Liver (tissue), 9 donors: ENCODE data around the gene SCNN1B. TPM values are rescaled to one million over a fixed set of nuclear protein-coding genes. Genes with fewer than 3 reads are reported as not detected.

ENCODE experiments used
- DNase-seq: peaks from one replicate; pipeline ENCODE4 v3.0.0-alpha.2; 2017; ENCODE audit warnings: low spot score
- H3K27ac ChIP-seq, 2 donors: one replicate each; pipeline ENCODE4 v1.7.0; 2013; ENCODE audit warnings: inconsistent platforms in 2 of 2, low read length in 2 of 2, control low read depth in 1 of 2, low read depth in 1 of 2, mild to moderate bottlenecking in 1 of 2
- H3K27me3 ChIP-seq, 4 donors: one replicate each; pipeline versions ENCODE4 v1.6.1 to v1.7.0; 2013; ENCODE audit warnings: low read length in 3 of 4, inconsistent platforms in 1 of 4, mild to moderate bottlenecking in 1 of 4, moderate library complexity in 1 of 4; ENCODE audit not compliant: control insufficient read depth in 4 of 4, insufficient read depth in 4 of 4
- H3K36me3 ChIP-seq, 4 donors: one replicate each; pipeline versions ENCODE4 v1.6.1 to v1.7.0; 2013; ENCODE audit warnings: low read length in 3 of 4, mild to moderate bottlenecking in 3 of 4, low read depth in 1 of 4, moderate library complexity in 1 of 4; ENCODE audit not compliant: control insufficient read depth in 4 of 4, insufficient read depth in 3 of 4
- H3K4me1 ChIP-seq, 4 donors: one replicate each; pipeline versions ENCODE4 v1.6.1 to v1.7.0; 2013; ENCODE audit warnings: low read length in 3 of 4, mild to moderate bottlenecking in 3 of 4, moderate library complexity in 1 of 4; ENCODE audit not compliant: control insufficient read depth in 4 of 4, insufficient read depth in 4 of 4
- H3K4me3 ChIP-seq, 3 donors: one replicate each; pipeline versions ENCODE4 v1.6.1 to v1.7.0; 2013; ENCODE audit warnings: low read length in 3 of 3, control low read depth in 1 of 3, low read depth in 1 of 3, mild to moderate bottlenecking in 1 of 3
- H3K9ac ChIP-seq, 2 donors: one replicate each; pipeline ENCODE4 v1.7.0; 2013; ENCODE audit warnings: low read length in 2 of 2, mild to moderate bottlenecking in 2 of 2, moderate library complexity in 2 of 2, control low read depth in 1 of 2, low read depth in 1 of 2
- H3K9me3 ChIP-seq, 4 donors: one replicate each; pipeline versions ENCODE4 v1.6.1 to v1.7.0; 2013; ENCODE audit warnings: low read length in 3 of 4; ENCODE audit not compliant: control insufficient read depth in 4 of 4
- EGR1 ChIP-seq, 2 donors: IDR thresholded peaks; 2 replicates each; pipeline ENCODE4 v1.6.1; 2016 to 2018; ENCODE audit warnings: antibody characterized with exemption in 2 of 2, low read depth in 2 of 2
- FOXA2 ChIP-seq: IDR thresholded peaks from 2 replicates; pipeline ENCODE4 v1.6.1; 2016; ENCODE audit warnings: antibody characterized with exemption
- GABPA ChIP-seq, 2 donors: IDR thresholded peaks in 1 of 2; conservative IDR thresholded peaks in 1 of 2; 2 replicates each; pipeline ENCODE4 v1.6.1; 2016; ENCODE audit warnings: antibody characterized with exemption in 2 of 2, mild to moderate bottlenecking in 1 of 2, moderate library complexity in 1 of 2
- HNF4A ChIP-seq, 2 donors: conservative IDR thresholded peaks; 2 replicates each; pipeline ENCODE4 v1.6.1; 2016; ENCODE audit warnings: antibody characterized with exemption in 2 of 2, mild to moderate bottlenecking in 2 of 2
- HNF4G ChIP-seq: IDR thresholded peaks from 2 replicates; pipeline ENCODE4 v1.6.1; 2016; ENCODE audit warnings: antibody characterized with exemption
- JUND ChIP-seq, 2 donors: IDR thresholded peaks; 2 replicates each; pipeline ENCODE4 v1.6.1; 2016; ENCODE audit warnings: antibody characterized with exemption in 2 of 2
- NR2F2 ChIP-seq: IDR thresholded peaks from 2 replicates; pipeline ENCODE4 v1.6.1; 2016; ENCODE audit warnings: antibody characterized with exemption
- RXRA ChIP-seq, 2 donors: IDR thresholded peaks; 2 replicates each; pipeline ENCODE4 v1.6.1; 2017 to 2018; ENCODE audit warnings: antibody characterized with exemption in 2 of 2, mild to moderate bottlenecking in 1 of 2
- SP1 ChIP-seq: IDR thresholded peaks from 2 replicates; pipeline ENCODE4 v1.6.1; 2018; ENCODE audit warnings: antibody characterized with exemption, mild to moderate bottlenecking
- TAF1 ChIP-seq: conservative IDR thresholded peaks from 2 replicates; pipeline ENCODE4 v1.6.1; 2016; ENCODE audit warnings: antibody characterized with exemption, mild to moderate bottlenecking
- YY1 ChIP-seq: IDR thresholded peaks from 2 replicates; pipeline ENCODE4 v1.6.1; 2016; ENCODE audit warnings: antibody characterized with exemption, mild to moderate bottlenecking
- WGBS: extraction: QIAGEN DNeasy Blood & Tissue Kit; methylation state at CpG from one replicate; pipeline ENCODE4 v1.1.7; 2013; 5-methylcytosine and 5-hydroxymethylcytosine counted together
- polyA plus RNA-seq, 2 donors: library from polyadenylated mRNA; stranded (reverse) in 1 of 2; unstranded in 1 of 2; fragments of 200-250 nt in 1 of 2; fragments of >200 nt in 1 of 2; fragmentation: Nextera tagmentation in 1 of 2; extraction: Ambion mirVana in 1 of 2; gene quantifications; one replicate each; pipeline versions ENCODE4 v1.2.1 to v1.2.3, GENCODE V29; 2013 to 2015
- total RNA-seq, 2 donors: library from RNA; depleted of rRNA; stranded (reverse); fragments of >200 nt; gene quantifications; one replicate each; pipeline ENCODE4 v1.2.3, GENCODE V29; 2014
- TF ChIP-seq, protein P1 (sequence below): IDR thresholded peaks from 2 replicates; pipeline ENCODE4 v1.6.1; 2016; ENCODE audit warnings: antibody characterized with exemption, mild to moderate bottlenecking
- TF ChIP-seq, protein P2 (sequence below): IDR thresholded peaks from 2 replicates; pipeline ENCODE4 v1.6.1; 2016; ENCODE audit warnings: antibody characterized with exemption
- TF ChIP-seq, protein P3 (sequence below): IDR thresholded peaks from 2 replicates; pipeline ENCODE4 v1.6.1; 2016; ENCODE audit warnings: antibody characterized with exemption
- TF ChIP-seq, protein P4 (sequence below): IDR thresholded peaks from 2 replicates; pipeline ENCODE4 v1.6.1; 2016; ENCODE audit warnings: antibody characterized with exemption
- donor health status: healthy.
- donor health status: healthy.
- donor health status: healthy.
- donor health status: healthy.
- donor health status: healthy.

SCNN1B gene
- total and polyA plus RNA-seq, 4 donors = 0.08 to 0.17 (median 0.14) TPM; not detected in 1

DNA sequence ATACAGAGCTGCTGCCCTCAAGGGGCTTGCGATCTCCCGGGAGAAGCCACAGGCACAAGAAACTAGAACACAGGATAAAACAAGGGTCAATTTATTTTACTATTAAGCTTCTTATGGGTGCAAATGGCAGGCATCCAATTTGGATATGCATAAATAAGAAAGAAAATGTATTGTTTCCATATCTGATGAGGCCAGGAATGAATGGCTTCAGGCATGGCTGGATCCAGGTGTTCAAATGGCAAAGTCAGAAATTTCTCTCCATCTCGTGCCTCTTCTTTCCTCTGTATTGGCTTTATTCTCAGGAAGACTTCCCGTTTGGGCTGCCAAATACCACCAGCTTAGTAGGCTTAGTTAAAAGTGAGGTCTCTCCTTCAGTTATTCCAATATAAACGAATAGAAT lies 43.1 kb downstream of the SCNN1B start:
- Histone ChIP-seq H3K9ac (no peak overlapping the region), H3K27me3 (peaks cover 0 to 2% (median 0%) of the 10 kb centered on the region in 4 donors), H3K27ac (no peak overlapping the region), H3K4me3 (no peak overlapping the region), H3K36me3 (no peaks in the 10 kb centered on the region), H3K9me3 (no peaks in the 10 kb centered on the region), H3K4me1 (no peaks in the 10 kb centered on the region)
- no peak for TF ChIP-seq RXRA (IDR thresholded peaks at IDR 0.05)
- no peak for DNase-seq
- 79% methylated on average over 5 of the region's 5 CpGs for WGBS

DNA sequence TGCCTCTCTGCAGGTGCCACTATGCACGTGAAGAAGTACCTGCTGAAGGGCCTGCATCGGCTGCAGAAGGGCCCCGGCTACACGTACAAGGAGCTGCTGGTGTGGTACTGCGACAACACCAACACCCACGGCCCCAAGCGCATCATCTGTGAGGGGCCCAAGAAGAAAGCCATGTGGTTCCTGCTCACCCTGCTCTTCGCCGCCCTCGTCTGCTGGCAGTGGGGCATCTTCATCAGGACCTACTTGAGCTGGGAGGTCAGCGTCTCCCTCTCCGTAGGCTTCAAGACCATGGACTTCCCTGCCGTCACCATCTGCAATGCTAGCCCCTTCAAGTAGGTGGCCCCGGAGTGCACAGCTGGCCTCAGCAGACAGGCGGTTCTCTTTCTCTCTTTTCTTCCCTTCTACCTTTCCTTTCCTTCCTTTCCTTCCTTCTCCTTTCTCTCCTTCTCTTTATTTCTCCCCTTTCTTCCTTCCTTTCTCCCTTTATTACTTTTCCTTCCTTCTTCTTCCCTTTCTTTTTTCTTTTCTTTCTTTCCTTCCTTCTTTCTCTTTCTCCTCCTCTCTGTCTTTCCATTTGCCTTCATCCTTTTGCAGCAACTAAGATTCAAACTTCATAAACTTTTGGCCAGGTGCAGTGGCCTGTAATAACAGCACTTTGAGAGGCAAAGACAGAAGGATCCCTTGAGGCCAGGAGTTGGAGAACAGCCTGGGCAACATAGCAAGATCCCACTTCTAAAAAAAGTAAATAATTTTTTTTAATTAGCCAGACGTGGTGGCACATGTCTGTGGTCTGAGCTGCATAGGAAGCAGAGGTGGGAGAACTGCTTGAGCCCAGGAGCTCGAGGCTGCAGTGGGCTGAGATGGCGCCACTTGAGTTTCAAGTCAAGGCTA lies 46.7 kb downstream of the SCNN1B start:
- Histone ChIP-seq H3K4me1 (no peaks in the 10 kb centered on the region), H3K36me3 (no peaks in the 10 kb centered on the region), H3K9ac (no peak overlapping the region), H3K27ac (no peak overlapping the region), H3K27me3 (no peaks in the 10 kb centered on the region), H3K4me3 (no peak overlapping the region), H3K9me3 (no peaks in the 10 kb centered on the region)
- 53% methylated on average over 18 of the region's 18 CpGs for WGBS
- no peak for DNase-seq
- TF ChIP-seq, protein P1, sequence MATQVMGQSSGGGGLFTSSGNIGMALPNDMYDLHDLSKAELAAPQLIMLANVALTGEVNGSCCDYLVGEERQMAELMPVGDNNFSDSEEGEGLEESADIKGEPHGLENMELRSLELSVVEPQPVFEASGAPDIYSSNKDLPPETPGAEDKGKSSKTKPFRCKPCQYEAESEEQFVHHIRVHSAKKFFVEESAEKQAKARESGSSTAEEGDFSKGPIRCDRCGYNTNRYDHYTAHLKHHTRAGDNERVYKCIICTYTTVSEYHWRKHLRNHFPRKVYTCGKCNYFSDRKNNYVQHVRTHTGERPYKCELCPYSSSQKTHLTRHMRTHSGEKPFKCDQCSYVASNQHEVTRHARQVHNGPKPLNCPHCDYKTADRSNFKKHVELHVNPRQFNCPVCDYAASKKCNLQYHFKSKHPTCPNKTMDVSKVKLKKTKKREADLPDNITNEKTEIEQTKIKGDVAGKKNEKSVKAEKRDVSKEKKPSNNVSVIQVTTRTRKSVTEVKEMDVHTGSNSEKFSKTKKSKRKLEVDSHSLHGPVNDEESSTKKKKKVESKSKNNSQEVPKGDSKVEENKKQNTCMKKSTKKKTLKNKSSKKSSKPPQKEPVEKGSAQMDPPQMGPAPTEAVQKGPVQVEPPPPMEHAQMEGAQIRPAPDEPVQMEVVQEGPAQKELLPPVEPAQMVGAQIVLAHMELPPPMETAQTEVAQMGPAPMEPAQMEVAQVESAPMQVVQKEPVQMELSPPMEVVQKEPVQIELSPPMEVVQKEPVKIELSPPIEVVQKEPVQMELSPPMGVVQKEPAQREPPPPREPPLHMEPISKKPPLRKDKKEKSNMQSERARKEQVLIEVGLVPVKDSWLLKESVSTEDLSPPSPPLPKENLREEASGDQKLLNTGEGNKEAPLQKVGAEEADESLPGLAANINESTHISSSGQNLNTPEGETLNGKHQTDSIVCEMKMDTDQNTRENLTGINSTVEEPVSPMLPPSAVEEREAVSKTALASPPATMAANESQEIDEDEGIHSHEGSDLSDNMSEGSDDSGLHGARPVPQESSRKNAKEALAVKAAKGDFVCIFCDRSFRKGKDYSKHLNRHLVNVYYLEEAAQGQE = no peak
- TF ChIP-seq RXRA (IDR thresholded peaks at IDR 0.05) (no peak), FOXA2 (no peak), NR2F2 (no peak), SP1 (no peak), TAF1 (no peak), HNF4G (no peak), EGR1 (IDR thresholded peaks at IDR 0.05; ENCODE audit: low read depth in 2 of 2) (no peak), GABPA (IDR thresholded peaks at IDR 0.05 in 1 of 2, conservative IDR thresholded peaks at IDR 0.05 in 1 of 2) (no peak), JUND (IDR thresholded peaks at IDR 0.05) (no peak), HNF4A (conservative IDR thresholded peaks at IDR 0.05) (no peak), YY1 (no peak)
- TF ChIP-seq, protein P2, sequence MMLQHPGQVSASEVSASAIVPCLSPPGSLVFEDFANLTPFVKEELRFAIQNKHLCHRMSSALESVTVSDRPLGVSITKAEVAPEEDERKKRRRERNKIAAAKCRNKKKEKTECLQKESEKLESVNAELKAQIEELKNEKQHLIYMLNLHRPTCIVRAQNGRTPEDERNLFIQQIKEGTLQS = no peak
- TF ChIP-seq, protein P3, sequence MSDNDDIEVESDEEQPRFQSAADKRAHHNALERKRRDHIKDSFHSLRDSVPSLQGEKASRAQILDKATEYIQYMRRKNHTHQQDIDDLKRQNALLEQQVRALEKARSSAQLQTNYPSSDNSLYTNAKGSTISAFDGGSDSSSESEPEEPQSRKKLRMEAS = no peak
- TF ChIP-seq, protein P4, sequence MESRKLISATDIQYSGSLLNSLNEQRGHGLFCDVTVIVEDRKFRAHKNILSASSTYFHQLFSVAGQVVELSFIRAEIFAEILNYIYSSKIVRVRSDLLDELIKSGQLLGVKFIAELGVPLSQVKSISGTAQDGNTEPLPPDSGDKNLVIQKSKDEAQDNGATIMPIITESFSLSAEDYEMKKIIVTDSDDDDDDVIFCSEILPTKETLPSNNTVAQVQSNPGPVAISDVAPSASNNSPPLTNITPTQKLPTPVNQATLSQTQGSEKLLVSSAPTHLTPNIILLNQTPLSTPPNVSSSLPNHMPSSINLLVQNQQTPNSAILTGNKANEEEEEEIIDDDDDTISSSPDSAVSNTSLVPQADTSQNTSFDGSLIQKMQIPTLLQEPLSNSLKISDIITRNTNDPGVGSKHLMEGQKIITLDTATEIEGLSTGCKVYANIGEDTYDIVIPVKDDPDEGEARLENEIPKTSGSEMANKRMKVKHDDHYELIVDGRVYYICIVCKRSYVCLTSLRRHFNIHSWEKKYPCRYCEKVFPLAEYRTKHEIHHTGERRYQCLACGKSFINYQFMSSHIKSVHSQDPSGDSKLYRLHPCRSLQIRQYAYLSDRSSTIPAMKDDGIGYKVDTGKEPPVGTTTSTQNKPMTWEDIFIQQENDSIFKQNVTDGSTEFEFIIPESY = no peak
